SW480 (cell line): Measurements from ENCODE around the gene LAIR1.
A peak's percentile ranks its signal among the peaks of the same experiment; 100 is the strongest.
"Not testable (repeated sequence)": the region's sequence is repeated elsewhere in the genome, so short reads cannot be mapped to it uniquely, and the experiment has no call there.

Source experiments
- DNase-seq: peaks from one replicate; pipeline ENCODE4 v3.0.0-alpha.2; 2016; ENCODE audit warnings: low spot score

LAIR1 gene

GRCh38 chr19:54364775-54365257 lies at the start of gene LAIR1:
LAIR1 (minus strand) TSS chr19:54364931; CDS start chr19:54364804, 127 bp downstream.
- no peak for DNase-seq

- no peak for DNase-seq
Measured at GRCh38 chr19:54414156-54414555, 49.4 kb upstream of the LAIR1 start.

- DNase-seq, result peak; percentile 36
Measured at GRCh38 chr19:54412877-54413276, 48.1 kb upstream of the LAIR1 start.

- no peak for DNase-seq
Measured at GRCh38 chr19:54411033-54411432, 46.3 kb upstream of the LAIR1 start.

- DNase-seq, result no peak
Measured at GRCh38 chr19:54408456-54409026, 43.8 kb upstream of the LAIR1 start.

- no peak for DNase-seq
Measured at GRCh38 chr19:54407780-54408179, 43.0 kb upstream of the LAIR1 start.

GRCh38 chr19:54405628-54406027 lies 40.9 kb upstream of the LAIR1 start:
- DNase-seq, result no peak

GRCh38 chr19:54403054-54403453 lies 38.3 kb upstream of the LAIR1 start:
- no peak for DNase-seq

GRCh38 chr19:54400913-54401312 lies 36.2 kb upstream of the LAIR1 start:
- DNase-seq, result no peak

- DNase-seq, result no peak
Measured at GRCh38 chr19:54399189-54399588, 34.5 kb upstream of the LAIR1 start.

GRCh38 chr19:54395685-54396084 lies 31.0 kb upstream of the LAIR1 start:
- DNase-seq, result no peak

- no peak for DNase-seq
Measured at GRCh38 chr19:54393381-54393780, 28.6 kb upstream of the LAIR1 start.

- DNase-seq, result no peak
Measured at GRCh38 chr19:54392105-54392504, 27.4 kb upstream of the LAIR1 start.

GRCh38 chr19:54391589-54392061 lies 26.9 kb upstream of the LAIR1 start:
- peak; percentile 58 for DNase-seq

GRCh38 chr19:54390942-54391577 lies 26.3 kb upstream of the LAIR1 start:
- DNase-seq, result peak; percentile 78

- no peak for DNase-seq
Measured at GRCh38 chr19:54389553-54389952, 24.8 kb upstream of the LAIR1 start.

- DNase-seq, result no peak
Measured at GRCh38 chr19:54388802-54389139, 24.0 kb upstream of the LAIR1 start.

GRCh38 chr19:54387991-54388801 lies 23.5 kb upstream of the LAIR1 start:
- peak; percentile 38 for DNase-seq

- no peak for DNase-seq
Measured at GRCh38 chr19:54383330-54383729, 18.6 kb upstream of the LAIR1 start.

GRCh38 chr19:54382041-54382440 lies 17.3 kb upstream of the LAIR1 start:
- DNase-seq, result not testable (repeated sequence)

GRCh38 chr19:54380897-54381296 lies 16.2 kb upstream of the LAIR1 start:
- no peak for DNase-seq

- DNase-seq, result no peak
Measured at GRCh38 chr19:54379187-54379678, 14.5 kb upstream of the LAIR1 start.
